ENCODE results near the gene CTNND2. TPM values are rescaled to one million over a fixed set of nuclear protein-coding genes. Genes with fewer than 3 reads are reported as not detected.

CTNND2 gene
- polyA plus RNA-seq, 1 of the 3 experiments (the other 2 are of a cell fraction), result not detected

- Histone ChIP-seq H3K4me3 (ENCODE audit: low read depth in 2 of 2, low read length in 1 of 2) (no peak overlapping the region), H3K36me3 (replicated peaks in 1 of 2; ENCODE audit: control insufficient read depth in 1 of 2, insufficient read depth in 2 of 2, low read length in 1 of 2) (no peaks in the 10 kb centered on the region), H3K79me2 (ENCODE audit: insufficient read depth) (no peaks in the 10 kb centered on the region), H3K4me1 (ENCODE audit: control insufficient read depth in 1 of 2, insufficient read depth in 2 of 2, low read depth in 1 of 2, low read length in 1 of 2) (no peaks in the 10 kb centered on the region), H3K9ac (no peak overlapping the region), H3K4me2 (no peak overlapping the region), H3K9me3 (no peaks in the 10 kb centered on the region), H2AFZ (ENCODE audit: low read depth) (no peak overlapping the region), H3K27me3 (ENCODE audit: insufficient read depth) (no peaks in the 10 kb centered on the region; the same call in 1 of the 2 replicates), H4K20me1 (ENCODE audit: insufficient read depth) (no peaks in the 10 kb centered on the region), H3K9me2 (no peaks in the 10 kb centered on the region), H3F3A (replicated peaks; ENCODE audit: insufficient read depth) (no peaks in the 10 kb centered on the region), H3K27ac (ENCODE audit: low read depth in 2 of 2, low read length in 1 of 2) (no peak overlapping the region)
- POLR2A ChIA-PET, result no interaction called here
- CTCF ChIA-PET, result no interaction called here
- no peak for TF ChIP-seq RXRA (IDR thresholded peaks at IDR 0.05; ENCODE audit: borderline replicate concordance, low read depth)
- TF ChIP-seq GABPA (IDR thresholded peaks at IDR 0.05; ENCODE audit: low read depth), result no peak
- no peak for TF ChIP-seq RAD21 (IDR thresholded peaks at IDR 0.05; ENCODE audit: low read length)
- no peak for TF ChIP-seq ZBTB33 (IDR thresholded peaks at IDR 0.05; ENCODE audit: borderline replicate concordance, low read depth)
- TF ChIP-seq SIN3A (IDR thresholded peaks at IDR 0.05; ENCODE audit: borderline replicate concordance, low read depth, low read length), result no peak
- TF ChIP-seq FOXM1 (IDR thresholded peaks at IDR 0.05; ENCODE audit: low read depth), result no peak
- no peak for TF ChIP-seq TCF12 (IDR thresholded peaks at IDR 0.05)
- TF ChIP-seq USF1 (IDR thresholded peaks at IDR 0.05; ENCODE audit: borderline replicate concordance, low read depth), result no peak
- WGBS (ENCODE audit: low lambda C conversion rate), result 50% methylated on average over 8 of the region's 9 CpGs
- no peak for DNase-seq
Observed at GRCh38 chr5:10990634-10991033, 913.6 kb downstream of the CTNND2 start.

GRCh38 chr5:10989577-10990263, 914.5 kb downstream of the CTNND2 start:
- Histone ChIP-seq H3K27me3 (ENCODE audit: insufficient read depth) (no peaks in the 10 kb centered on the region; the same call in 1 of the 2 replicates), H3K9ac (no peak overlapping the region), H3F3A (replicated peaks; ENCODE audit: insufficient read depth) (no peaks in the 10 kb centered on the region), H3K4me1 (ENCODE audit: control insufficient read depth in 1 of 2, insufficient read depth in 2 of 2, low read depth in 1 of 2, low read length in 1 of 2) (no peaks in the 10 kb centered on the region), H3K27ac (ENCODE audit: low read depth in 2 of 2, low read length in 1 of 2) (no peak overlapping the region), H2AFZ (ENCODE audit: low read depth) (no peak overlapping the region), H3K9me2 (no peaks in the 10 kb centered on the region), H3K36me3 (replicated peaks in 1 of 2; ENCODE audit: control insufficient read depth in 1 of 2, insufficient read depth in 2 of 2, low read length in 1 of 2) (no peaks in the 10 kb centered on the region), H3K79me2 (ENCODE audit: insufficient read depth) (no peaks in the 10 kb centered on the region), H3K9me3 (no peaks in the 10 kb centered on the region), H3K4me3 (ENCODE audit: low read depth in 2 of 2, low read length in 1 of 2) (no peak overlapping the region), H3K4me2 (no peak overlapping the region), H4K20me1 (ENCODE audit: insufficient read depth) (no peaks in the 10 kb centered on the region)
- CTCF ChIA-PET, result no interaction called here
- no peak for TF ChIP-seq PBX3 (IDR thresholded peaks at IDR 0.05)
- TF ChIP-seq NFIC (IDR thresholded peaks at IDR 0.05; ENCODE audit: borderline replicate concordance), result no peak
- no peak for TF ChIP-seq USF1 (IDR thresholded peaks at IDR 0.05; ENCODE audit: borderline replicate concordance, low read depth)
- TF ChIP-seq SMC3 (IDR thresholded peaks at IDR 0.05; ENCODE audit: low read depth, low read length), result no peak
- 12% methylated on average over 6 of the region's 6 CpGs for WGBS (ENCODE audit: low lambda C conversion rate)
- DNase-seq, result no peak
- POLR2A ChIA-PET, result no interaction called here

All from SK-N-SH (cell line).